Endothelial cell of umbilical vein (primary cell): ENCODE measurements around the gene RAB3GAP1. TPM values are rescaled to one million over a fixed set of nuclear protein-coding genes. Genes with fewer than 3 reads are reported as not detected.

ENCODE experiments used
- BruUV-seq: library from RNA; stranded (reverse); fragments of 400-500 nt; replicated peaks from 2 replicates; lab custom pipeline; 2021; lab: Mats Ljungman, UMichigan
- CTCF ChIA-PET: fragments of 300-600, 350-600 bp; sonication (Branson Sonifier 250); formaldehyde crosslinking; loops from one replicate; lab custom pipeline; 2021; ENCODE audit warnings: antibody characterized with exemption, inconsistent platforms; lab: Charles Lee
- POLR2A ChIA-PET: fragments of 300-600, 350-600 bp; sonication (Branson Sonifier 250); formaldehyde crosslinking; loops from one replicate; lab custom pipeline; 2021; ENCODE audit warnings: antibody characterized with exemption, inconsistent platforms; lab: Charles Lee
- DNase-seq: peaks from one replicate; pipeline ENCODE4 v3.0.0-alpha.2; 2011; ENCODE audit warnings: low read depth, low spot score
- FAIRE-seq: peaks from 2 replicates; lab custom pipeline; 2011; peaks lifted over from hg19 to GRCh38; lab: Jason Lieb, UNC
- H2AFZ ChIP-seq: 2 replicates; pipeline ENCODE4 v1.6.0; 2012; ENCODE audit warnings: low read depth, low read length, control low read depth, inconsistent platforms
- H3K27ac ChIP-seq: 2 replicates; pipeline ENCODE4 v1.5.1; 2011; ENCODE audit warnings: low read depth, mild to moderate bottlenecking, control low read depth, low read length, moderate library complexity; ENCODE audit not compliant: insufficient read depth
- H3K27me3 ChIP-seq, 2 experiments: 2 replicates each; pipeline versions ENCODE4 v1.6.0 to v1.6.1; 2011; ENCODE audit warnings: low read length in 2 of 2, mixed read lengths in 1 of 2; ENCODE audit not compliant: control insufficient read depth in 2 of 2, insufficient read depth in 2 of 2
- H3K36me3 ChIP-seq, 2 experiments: 2 replicates in 1 of 2; 3 replicates in 1 of 2; pipeline ENCODE4 v1.5.1; 2011; ENCODE audit warnings: low read length in 2 of 2, mild to moderate bottlenecking in 1 of 2, moderate library complexity in 1 of 2; ENCODE audit not compliant: control insufficient read depth in 2 of 2, insufficient read depth in 2 of 2; ENCODE audit errors: extremely low read depth in 1 of 2
- H3K4me1 ChIP-seq: 3 replicates; pipeline ENCODE4 v1.5.1; 2011; ENCODE audit warnings: mild to moderate bottlenecking, low read length; ENCODE audit not compliant: control insufficient read depth, insufficient read depth; ENCODE audit errors: extremely low read depth
- H3K4me2 ChIP-seq: 2 replicates; pipeline ENCODE4 v1.6.1; 2011; ENCODE audit warnings: low read length, control low read depth, mixed read lengths; ENCODE audit not compliant: insufficient read depth
- H3K4me3 ChIP-seq, 3 experiments: fragments of 200-600 bp in 1 of 3; sonication (generic), shearing (Covaris generic) in 1 of 3; replicated peaks in 1 of 3; 2 replicates each; pipeline ENCODE4 v1.5.1; 2011 to 2016; ENCODE audit warnings: control low read depth in 3 of 3, low read length in 3 of 3, mild to moderate bottlenecking in 2 of 3, inconsistent platforms in 1 of 3, low read depth in 1 of 3, moderate library complexity in 1 of 3; ENCODE audit not compliant: insufficient read depth in 1 of 3
- H3K79me2 ChIP-seq: 2 replicates; pipeline ENCODE4 v1.6.0; 2012; ENCODE audit warnings: low read length, inconsistent platforms; ENCODE audit not compliant: control insufficient read depth, insufficient read depth
- H3K9ac ChIP-seq: replicated peaks from 2 replicates; pipeline ENCODE3; 2011; ENCODE audit warnings: low read length, control low read depth; ENCODE audit not compliant: insufficient read depth; ENCODE audit errors: extremely low read depth
- H3K9me1 ChIP-seq: replicated peaks from 3 replicates; pipeline ENCODE4 v1.6.0; 2011; ENCODE audit warnings: mild to moderate bottlenecking, low read length; ENCODE audit not compliant: control insufficient read depth, insufficient read depth; ENCODE audit errors: extremely low read depth
- H3K9me3 ChIP-seq: replicated peaks from 2 replicates; pipeline ENCODE4 v1.5.1; 2012; ENCODE audit warnings: low read length, inconsistent platforms; ENCODE audit not compliant: control insufficient read depth, insufficient read depth
- H4K20me1 ChIP-seq: replicated peaks from 2 replicates; pipeline ENCODE3; 2011; ENCODE audit warnings: mild to moderate bottlenecking, low read length; ENCODE audit not compliant: control insufficient read depth, insufficient read depth; ENCODE audit errors: extremely low read depth
- CTCF ChIP-seq, 2 donors: IDR thresholded peaks; 1 replicate in 1 of 2; 2 replicates in 1 of 2; pipeline ENCODE4 v1.5.1; 2011; ENCODE audit warnings: low read length in 2 of 2, mild to moderate bottlenecking in 2 of 2, moderate library complexity in 2 of 2, control low read depth in 1 of 2, inconsistent platforms in 1 of 2, low read depth in 1 of 2; ENCODE audit not compliant: insufficient read depth in 1 of 2; ENCODE audit errors: extremely low read depth in 1 of 2
- EZH2 ChIP-seq: IDR thresholded peaks from 2 replicates; pipeline ENCODE4 v1.6.1; 2012; ENCODE audit warnings: borderline replicate concordance, low read depth, mild to moderate bottlenecking, moderate library complexity, low read length, inconsistent platforms; ENCODE audit not compliant: severe bottlenecking
- FOS ChIP-seq: IDR thresholded peaks from 2 replicates; pipeline ENCODE4 v1.6.1; 2011; ENCODE audit warnings: mild to moderate bottlenecking, low read length, moderate library complexity, borderline replicate concordance; ENCODE audit not compliant: insufficient read depth
- MAX ChIP-seq: IDR thresholded peaks from 2 replicates; pipeline ENCODE4 v1.6.1; 2011; ENCODE audit not compliant: insufficient read depth, insufficient read length
- MYC ChIP-seq: IDR thresholded peaks from one replicate; pipeline ENCODE4 v1.6.1; 2011; ENCODE audit warnings: mild to moderate bottlenecking, low read depth, low read length
- POLR2A ChIP-seq: IDR thresholded peaks from 2 replicates; pipeline ENCODE4 v1.6.1; 2012; ENCODE audit warnings: low read depth, mild to moderate bottlenecking, control low read depth, low read length
- POLR2AphosphoS5 ChIP-seq: IDR thresholded peaks from 2 replicates; pipeline ENCODE4 v1.6.1; 2012; ENCODE audit warnings: low read depth, mild to moderate bottlenecking, control low read depth, low read length, moderate library complexity; ENCODE audit not compliant: insufficient read depth
- dilution Hi-C: fragments of 300-500 bp; cut with MboI; formaldehyde crosslinking; loops from one replicate; pipeline ENCODE4 v1.15.0; 2019; ENCODE audit warnings: low sequenced_read_pairs; ENCODE audit not compliant: extremely low pct_ligation_motif_present
- intact Hi-C: fragments of 100-400 bp; cut with micrococcal nuclease; formaldehyde crosslinking; loops from one replicate; pipeline ENCODE4 v1.10.0; 2022
- polyA plus RNA-seq, 4 experiments: library from polyadenylated mRNA; depleted of rRNA in 3 of 4; stranded (reverse) in 3 of 4; unstranded in 1 of 4; fragments of >200 nt; gene quantifications; 2 replicates each; pipeline versions ENCODE4 v1.2.1 to v1.2.3, GENCODE V29; 2011 to 2012; ENCODE audit warnings: missing spikeins in 1 of 4
- total RNA-seq: library from RNA; stranded (reverse); gene quantifications from 2 replicates; pipeline ENCODE4 v1.2.3, GENCODE V29; 2021

RAB3GAP1 gene
- total and polyA plus RNA-seq, 2 donors (not counting 3 experiments of a cell fraction or from before 2014, with no cell fraction given) = 14.9 to 39.5 TPM

- peak overlapping the region; percentile 84 for H2AFZ ChIP-seq
- no peaks in the 10 kb centered on the region for H3K9me1 ChIP-seq
- no peak overlapping the region for H3K4me3 ChIP-seq
- intact Hi-C loops (loop anchor here (1.0 to 10.0 kb wide), 7 partner anchors 161 to 1373 kb away; partner anchors contain the start of genes R3HDM1 and ZRANB3), dilution Hi-C loops (no loop called here)
- H3K4me2 ChIP-seq = no peak overlapping the region
- POLR2A ChIA-PET = no interaction called here
- CTCF ChIA-PET = interaction anchor here (0.6 to 8.0 kb wide), 62 partner anchors 9 to 1395 kb away, joined by 3 to 231 read pairs (median 4); partner anchors contain the start of genes MCM6, R3HDM1 and ZRANB3
- H3K9ac ChIP-seq = no peak overlapping the region
- no peaks in the 10 kb centered on the region for H3K79me2 ChIP-seq
- no peaks in the 10 kb centered on the region for H3K36me3 ChIP-seq
- BruUV-seq = no TSS peak
- peaks cover 13 to 18% of the 10 kb centered on the region in 2 experiments for H3K27me3 ChIP-seq
- FAIRE-seq (peak; percentile 83), DNase-seq (peak; percentile 66)
- H4K20me1 ChIP-seq = no peaks in the 10 kb centered on the region
- no peak overlapping the region for H3K27ac ChIP-seq
- no peaks in the 10 kb centered on the region for H3K4me1 ChIP-seq
- H3K9me3 ChIP-seq = no peaks in the 10 kb centered on the region
- TF ChIP-seq MAX = no peak
- no peak for TF ChIP-seq POLR2AphosphoS5
- peak; percentile 95 to 96 for TF ChIP-seq CTCF (IDR thresholded peaks at IDR 0.05; ENCODE audit: extremely low read depth in 1 of 2, insufficient read depth in 1 of 2, low read depth in 1 of 2, low read length in 2 of 2)
- no peak for TF ChIP-seq MYC
- no peak for TF ChIP-seq EZH2
- TF ChIP-seq FOS = no peak
- no peak for TF ChIP-seq POLR2A
These were observed 47.9 kb upstream of the RAB3GAP1 start for GRCh38 chr2:135004005-135004746.
